Stomach (tissue), 4 donors: ENCODE measurements around the gene SSR1.

Experiments
- POLR2A ChIP-seq, 4 donors: fragments of 450-650 bp; IDR thresholded peaks; one replicate each; pipeline ENCODE4 v1.6.1; 2016; ENCODE audit warnings: antibody characterized with exemption in 4 of 4, control low read depth in 2 of 4, mild to moderate bottlenecking in 1 of 4, moderate library complexity in 1 of 4
- POLR2AphosphoS5 ChIP-seq, 3 donors: sonication (generic); formaldehyde crosslinking; IDR thresholded peaks; one replicate each; pipeline ENCODE4 v1.6.1; 2016; ENCODE audit warnings: antibody characterized with exemption in 3 of 3
- TF ChIP-seq, protein P1 (sequence below), 7 experiments: fragments of 450-650 bp in 4 of 7; fragments of 200-600 bp in 3 of 7; sonication (generic) in 3 of 7; IDR thresholded peaks; one replicate each; pipeline ENCODE4 v1.5.1; 2016 to 2019; ENCODE audit warnings: antibody characterized with exemption in 7 of 7, control low read depth in 2 of 7, mild to moderate bottlenecking in 1 of 7

GRCh38 chr6:7247179-7247456 lies 65.9 kb downstream of the SSR1 start:
- TF ChIP-seq, protein P1, sequence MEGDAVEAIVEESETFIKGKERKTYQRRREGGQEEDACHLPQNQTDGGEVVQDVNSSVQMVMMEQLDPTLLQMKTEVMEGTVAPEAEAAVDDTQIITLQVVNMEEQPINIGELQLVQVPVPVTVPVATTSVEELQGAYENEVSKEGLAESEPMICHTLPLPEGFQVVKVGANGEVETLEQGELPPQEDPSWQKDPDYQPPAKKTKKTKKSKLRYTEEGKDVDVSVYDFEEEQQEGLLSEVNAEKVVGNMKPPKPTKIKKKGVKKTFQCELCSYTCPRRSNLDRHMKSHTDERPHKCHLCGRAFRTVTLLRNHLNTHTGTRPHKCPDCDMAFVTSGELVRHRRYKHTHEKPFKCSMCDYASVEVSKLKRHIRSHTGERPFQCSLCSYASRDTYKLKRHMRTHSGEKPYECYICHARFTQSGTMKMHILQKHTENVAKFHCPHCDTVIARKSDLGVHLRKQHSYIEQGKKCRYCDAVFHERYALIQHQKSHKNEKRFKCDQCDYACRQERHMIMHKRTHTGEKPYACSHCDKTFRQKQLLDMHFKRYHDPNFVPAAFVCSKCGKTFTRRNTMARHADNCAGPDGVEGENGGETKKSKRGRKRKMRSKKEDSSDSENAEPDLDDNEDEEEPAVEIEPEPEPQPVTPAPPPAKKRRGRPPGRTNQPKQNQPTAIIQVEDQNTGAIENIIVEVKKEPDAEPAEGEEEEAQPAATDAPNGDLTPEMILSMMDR (IDR thresholded peaks at IDR 0.05): no peak
- TF ChIP-seq POLR2A (IDR thresholded peaks at IDR 0.05) (no peak), POLR2AphosphoS5 (IDR thresholded peaks at IDR 0.05) (no peak)
